Psoas muscle (tissue), 8 donors: ENCODE measurements around the gene NDUFA3. TPM values are rescaled to one million over a fixed set of nuclear protein-coding genes. Genes with fewer than 3 reads are reported as not detected.

Experiments used
- ATAC-seq, 4 donors: fragments of 200-7000 bp; cut with Tn5 transposase; one replicate each; pipeline ENCODE4 v1.9.1; 2020; ENCODE audit warnings: moderate library complexity in 3 of 4, mild to moderate bottlenecking in 2 of 4
- DNase-seq, 2 donors: peaks; one replicate each; pipeline ENCODE4 v3.0.0-alpha.2; 2020
- H3K27ac ChIP-seq: fragments of 200-600 bp; one replicate; pipeline ENCODE4 v1.8.0; 2022
- H3K27me3 ChIP-seq, 3 donors: fragments of 200-600 bp in 1 of 3; one replicate each; pipeline versions ENCODE4 v1.6.1 to v1.8.0; 2013 to 2022; ENCODE audit warnings: low read length in 2 of 3, mild to moderate bottlenecking in 2 of 3, moderate library complexity in 1 of 3; ENCODE audit not compliant: insufficient read depth in 3 of 3
- H3K36me3 ChIP-seq, 2 donors: fragments of 200-600 bp in 1 of 2; one replicate each; pipeline versions ENCODE4 v1.6.1 to v1.8.0; 2013 to 2022; ENCODE audit warnings: low read depth in 1 of 2, mild to moderate bottlenecking in 1 of 2, moderate library complexity in 1 of 2; ENCODE audit not compliant: insufficient read depth in 1 of 2
- H3K4me1 ChIP-seq: fragments of 200-600 bp; one replicate; pipeline ENCODE4 v1.8.0; 2022
- H3K4me3 ChIP-seq: fragments of 200-600 bp; one replicate; pipeline ENCODE4 v1.8.0; 2022; ENCODE audit warnings: mild to moderate bottlenecking
- H3K9me3 ChIP-seq: fragments of 200-600 bp; one replicate; pipeline ENCODE4 v1.8.0; 2022
- CTCF ChIP-seq: fragments of 200-600 bp; IDR thresholded peaks from one replicate; pipeline ENCODE4 v1.8.0; 2022; ENCODE audit warnings: antibody characterized with exemption
- WGBS, 3 donors: extraction: QIAGEN DNeasy Blood & Tissue Kit; methylation state at CpG; one replicate each; pipeline versions ENCODE4 v1.1.6 to v1.1.7; 2013; 5-methylcytosine and 5-hydroxymethylcytosine counted together
- intact Hi-C, 2 donors: fragments of 100-400 bp; cut with DNase I; formaldehyde crosslinking; loops; one replicate each; pipeline versions ENCODE4 v1.11.0 to v1.14.2; 2022
- polyA plus RNA-seq, 3 donors: library from polyadenylated mRNA; stranded (reverse); fragments of 200-250 nt; gene quantifications; one replicate each; pipeline ENCODE4 v1.2.3, GENCODE V29; 2013
- total RNA-seq, 4 donors: library from RNA; stranded (reverse); fragmentation: NEBNext Ultra II Directional in 2 of 4; extraction: Animal tissue kit (Norgen Biotek cat#: 25700) in 2 of 4; gene quantifications; one replicate each; pipeline versions ENCODE4 v1.2.1 to v1.2.4, GENCODE V29; 2021 to 2023
- donor health status: healthy with polysubstance abuse.
- donor health status: DM: no; HTN: no; CAD: no; lungs with moderate emphysema.
- donor health status: Bipolar disorder and iron deficiency.
- donor health status: healthy.
- donor health status: DM: yes; HTN: yes; CAD: no.
- donor health status: DM: no; HTN: no; CAD: no.
- donor health status: DM: no; HTN: no; CAD: no.
- donor health status: DM: yes; HTN: yes; CAD: no.

NDUFA3 gene
- total and polyA plus RNA-seq, 7 donors, result 260 to 473 (median 326) TPM

DNA sequence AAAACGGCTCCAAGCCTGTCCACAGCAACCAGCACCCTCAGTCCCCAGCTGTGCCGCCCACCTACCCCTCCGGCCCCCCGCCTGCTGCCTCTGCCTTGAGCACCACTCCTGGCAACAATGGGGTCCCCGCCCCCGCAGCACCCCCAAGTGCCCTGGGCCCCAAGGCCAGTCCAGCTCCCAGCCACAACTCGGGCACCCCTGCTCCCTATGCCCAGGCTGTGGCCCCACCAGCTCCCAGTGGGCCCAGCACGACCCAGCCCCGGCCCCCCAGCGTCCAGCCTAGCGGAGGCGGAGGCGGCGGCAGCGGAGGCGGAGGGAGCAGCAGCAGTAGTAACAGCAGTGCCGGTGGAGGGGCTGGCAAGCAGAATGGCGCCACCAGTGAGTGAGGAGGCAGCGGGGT, 45.5 kb downstream of the NDUFA3 start:
- ATAC-seq (no peak), DNase-seq (no peak)
- H3K9me3 ChIP-seq, result no peaks in the 10 kb centered on the region
- intact Hi-C loops, result no loop called here
- peaks cover 4 to 99% of the 10 kb centered on the region in 2 donors for H3K36me3 ChIP-seq
- no peaks in the 10 kb centered on the region for H3K27me3 ChIP-seq
- TF ChIP-seq CTCF, result no peak
- WGBS, 3 donors, result 84 to 90% (median 87%) methylated on average over 15 to 19 of the region's 19 CpGs
- no peak overlapping the region for H3K27ac ChIP-seq
- H3K4me3 ChIP-seq, result no peak overlapping the region
- H3K4me1 ChIP-seq, result no peaks in the 10 kb centered on the region

DNA sequence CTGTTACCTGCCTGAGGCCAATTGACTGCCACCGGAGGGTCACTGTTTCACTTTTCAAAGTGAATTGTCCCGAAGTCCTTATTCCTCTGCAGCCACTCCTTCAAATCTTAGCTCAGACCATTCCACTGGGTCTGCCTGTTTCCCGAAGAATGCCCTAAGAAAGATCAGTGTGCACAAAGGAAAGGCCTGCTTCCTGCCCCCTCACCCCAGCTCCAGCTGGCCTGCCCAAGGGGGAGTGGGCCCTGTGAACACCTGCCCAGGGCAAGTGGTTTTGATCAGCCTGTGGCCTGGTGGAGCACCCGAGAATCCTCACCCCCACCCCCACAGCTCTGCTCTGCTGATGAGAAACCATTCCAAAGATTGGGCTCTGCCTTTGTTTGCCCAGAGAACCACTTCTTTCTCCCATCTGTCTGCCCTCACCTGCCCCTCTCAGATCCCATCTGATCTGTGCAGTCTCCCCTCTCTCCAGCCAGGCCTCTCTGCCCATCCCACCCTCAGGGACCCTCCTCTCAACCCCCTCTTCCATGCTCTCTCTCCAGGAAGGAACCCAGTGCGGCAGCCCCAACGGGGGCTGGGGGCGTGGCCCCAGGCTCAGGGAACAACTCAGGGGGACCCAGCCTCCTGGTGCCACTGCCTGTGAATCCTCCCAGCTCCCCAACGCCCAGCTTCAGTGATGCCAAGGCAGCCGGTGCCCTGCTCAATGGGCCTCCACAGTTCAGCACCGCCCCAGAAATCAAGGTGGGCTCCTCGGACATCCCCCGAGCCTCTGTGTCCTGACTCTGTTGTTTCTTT, 46.6 kb downstream of the NDUFA3 start:
- H3K27me3 ChIP-seq, result no peaks in the 10 kb centered on the region
- no peak overlapping the region for H3K27ac ChIP-seq
- no peaks in the 10 kb centered on the region for H3K9me3 ChIP-seq
- intact Hi-C loops, result no loop called here
- H3K4me3 ChIP-seq, result no peak overlapping the region
- 80 to 83% (median 83%) methylated on average over 12 of the region's 12 CpGs for WGBS, 3 donors
- no peak for DNase-seq
- no peak for TF ChIP-seq CTCF
- H3K4me1 ChIP-seq, result no peaks in the 10 kb centered on the region
- ATAC-seq, result no peak
- H3K36me3 ChIP-seq, result peaks cover 8 to 99% of the 10 kb centered on the region in 2 donors

GRCh38 chr19:54151362-54152035, 48.8 kb downstream of the NDUFA3 start:
- Histone ChIP-seq H3K9me3 (no peaks in the 10 kb centered on the region), H3K27ac (no peak overlapping the region), H3K4me3 (no peak overlapping the region), H3K36me3 (peaks cover 14 to 99% of the 10 kb centered on the region in 2 donors), H3K27me3 (no peaks in the 10 kb centered on the region), H3K4me1 (no peaks in the 10 kb centered on the region)
- intact Hi-C loops, result no loop called here
- ATAC-seq (no peak), DNase-seq (no peak)
- TF ChIP-seq CTCF, result no peak
- WGBS, 3 donors, result 77 to 85% (median 82%) methylated on average over 23 of the region's 23 CpGs

DNA sequence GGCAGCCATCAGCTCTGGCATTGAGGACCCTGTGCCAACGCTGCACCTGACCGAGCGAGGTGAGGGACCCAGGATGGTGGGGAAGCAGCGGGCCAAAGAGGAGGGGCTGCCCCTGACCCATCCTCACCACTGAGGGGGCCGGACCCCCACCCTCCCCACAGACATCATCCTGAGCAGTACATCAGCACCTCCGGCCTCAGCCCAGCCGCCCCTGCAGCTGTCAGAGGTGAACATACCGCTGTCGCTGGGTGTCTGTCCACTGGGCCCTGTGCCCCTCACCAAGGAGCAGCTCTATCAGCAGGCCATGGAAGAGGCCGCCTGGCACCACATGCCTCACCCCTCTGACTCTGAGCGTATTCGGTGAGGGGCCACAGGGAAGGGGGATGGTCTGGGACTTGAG, 49.6 kb downstream of the NDUFA3 start:
- DNase-seq (no peak), ATAC-seq (peak in 2 of 4 donors; percentile 9 to 13)
- H3K36me3 ChIP-seq, result peaks cover 11 to 99% of the 10 kb centered on the region in 2 donors
- H3K4me3 ChIP-seq, result no peak overlapping the region
- intact Hi-C loops, result no loop called here
- no peaks in the 10 kb centered on the region for H3K4me1 ChIP-seq
- WGBS, 3 donors, result 81 to 90% (median 87%) methylated on average over 12 of the region's 12 CpGs
- no peak overlapping the region for H3K27ac ChIP-seq
- no peaks in the 10 kb centered on the region for H3K27me3 ChIP-seq
- no peak for TF ChIP-seq CTCF
- H3K9me3 ChIP-seq, result no peaks in the 10 kb centered on the region
